GM21576 (cell line): ENCODE data around the gene PLEK2.

ENCODE experiments used
- ATAC-seq: cut with Tn5 transposase; IDR thresholded peaks from one replicate; pipeline ENCODE4 v1.9.1; 2021; ENCODE audit warnings: mild to moderate bottlenecking, moderate library complexity; ENCODE audit not compliant: unreplicated experiment

PLEK2 gene

DNA sequence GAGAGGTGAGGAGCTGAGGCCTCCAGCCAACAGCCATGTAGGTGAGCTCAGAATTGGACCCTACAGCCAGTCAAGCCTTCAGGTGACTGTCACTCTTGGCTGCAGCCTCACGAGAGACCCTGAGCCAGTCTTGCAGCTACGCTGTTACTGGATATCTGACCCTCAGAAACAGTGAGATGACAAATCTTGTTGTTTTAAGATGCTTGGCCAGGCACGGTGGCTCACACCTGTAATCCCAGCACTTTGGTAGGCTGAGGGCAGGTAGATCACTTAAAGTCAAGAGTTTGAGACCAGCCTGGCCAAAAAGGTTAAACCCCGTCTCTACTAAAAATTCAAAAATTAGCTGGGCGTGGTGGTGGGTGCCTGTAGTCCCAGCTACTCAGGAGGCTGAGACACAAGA lies 6.2 kb downstream of the PLEK2 start:
- ATAC-seq, result no peak

GRCh38 chr14:67400434-67400833 lies 11.5 kb downstream of the PLEK2 start:
- no peak for ATAC-seq

DNA sequence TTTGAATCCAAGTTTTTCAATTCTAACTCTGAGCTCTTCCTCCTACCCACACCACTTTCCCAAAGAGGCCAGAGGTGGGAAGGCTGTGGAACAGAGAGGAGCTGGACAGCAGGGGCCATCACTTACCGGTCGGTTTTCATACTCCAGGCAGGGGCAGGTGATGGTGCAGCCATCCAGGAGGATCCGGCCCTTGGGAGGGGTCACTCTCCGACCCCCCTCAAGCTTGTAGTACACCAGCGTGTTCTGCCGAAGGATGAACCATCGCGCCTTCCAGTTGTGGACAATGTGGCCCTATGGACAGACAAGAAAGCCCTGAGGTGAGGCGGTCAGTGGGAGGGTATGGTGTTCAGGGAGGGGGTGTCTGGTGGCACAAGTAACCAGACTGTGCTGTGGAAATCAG lies 14.4 kb downstream of the PLEK2 start:
- ATAC-seq, result no peak

- no peak for ATAC-seq
Measured at GRCh38 chr14:67396381-67396970, 15.5 kb downstream of the PLEK2 start.

DNA sequence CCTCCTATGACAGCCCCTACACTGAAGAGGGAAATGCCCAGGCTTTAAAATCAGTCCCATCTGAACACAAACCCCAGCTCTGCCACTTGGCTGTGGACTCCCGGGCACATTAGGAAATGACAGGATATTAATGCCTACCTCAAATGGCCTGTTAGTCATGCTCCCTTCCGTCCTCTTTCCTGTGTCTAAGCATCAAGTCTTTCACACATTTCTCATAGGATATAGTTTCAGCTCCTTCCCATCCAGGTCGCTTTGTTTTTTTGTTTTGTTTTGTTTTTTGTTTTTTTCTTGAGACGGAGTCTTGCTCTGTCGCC lies 16.1 kb downstream of the PLEK2 start:
- ATAC-seq, result no peak

GRCh38 chr14:67395086-67395875 lies 16.7 kb downstream of the PLEK2 start:
- no peak for ATAC-seq

GRCh38 chr14:67393689-67394088 lies 18.3 kb downstream of the PLEK2 start:
- ATAC-seq, result no peak

- no peak for ATAC-seq
Measured at GRCh38 chr14:67392800-67393199, 19.2 kb downstream of the PLEK2 start.

- no peak for ATAC-seq
Measured at GRCh38 chr14:67392123-67392522, 19.8 kb downstream of the PLEK2 start.

DNA sequence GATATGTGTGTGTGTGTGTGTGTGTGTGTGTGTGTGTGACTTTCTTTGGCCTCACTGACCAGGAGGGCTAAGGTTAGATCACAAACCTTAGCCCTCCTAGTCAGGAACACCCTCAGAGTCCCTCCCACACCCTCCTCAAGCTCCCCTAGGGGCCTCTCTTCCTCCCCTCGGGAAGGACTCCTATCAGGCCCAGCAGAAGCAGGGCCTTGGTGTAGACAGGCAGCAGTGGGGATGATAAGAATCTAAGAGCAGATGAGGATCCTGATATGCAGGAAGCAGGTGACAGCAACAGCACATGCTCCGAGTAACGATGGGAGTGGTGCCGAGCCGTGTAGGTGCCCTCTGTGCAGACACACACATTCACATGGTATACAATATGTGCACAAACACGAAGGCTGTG lies 20.7 kb downstream of the PLEK2 start:
- ATAC-seq, result no peak

- no peak for ATAC-seq
Measured at GRCh38 chr14:67389811-67390534, 22.0 kb downstream of the PLEK2 start.

GRCh38 chr14:67389275-67389674 lies 22.7 kb downstream of the PLEK2 start:
- ATAC-seq, result no peak

- no peak for ATAC-seq
Measured at GRCh38 chr14:67387195-67387594, 24.8 kb downstream of the PLEK2 start.

DNA sequence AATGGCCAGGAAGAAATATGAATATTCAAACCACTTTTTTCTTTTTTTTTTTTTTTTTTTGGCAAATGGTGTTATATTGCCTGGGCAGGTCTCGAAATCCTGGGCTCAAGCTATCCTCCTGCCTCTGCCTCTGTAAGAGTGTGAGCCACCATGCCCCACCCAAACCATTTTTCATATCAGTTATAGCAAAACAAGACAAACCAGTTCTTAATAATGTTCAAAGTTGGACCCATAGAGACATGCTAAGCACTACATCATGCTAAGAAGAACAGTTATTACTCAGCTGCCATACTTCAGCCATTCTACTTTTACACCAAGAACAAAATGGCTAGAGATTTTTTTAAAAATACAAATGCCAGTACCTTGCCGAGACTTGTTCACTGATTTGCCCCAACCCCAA lies 26.3 kb downstream of the PLEK2 start:
- no peak for ATAC-seq

GRCh38 chr14:67385120-67385519 lies 26.8 kb downstream of the PLEK2 start:
- ATAC-seq, result no peak

- ATAC-seq, result no peak
Measured at GRCh38 chr14:67377916-67378315, 34.0 kb downstream of the PLEK2 start.

GRCh38 chr14:67373347-67373746 lies 38.6 kb downstream of the PLEK2 start:
- ATAC-seq, result no peak

GRCh38 chr14:67372833-67373232 lies 39.1 kb downstream of the PLEK2 start:
- no peak for ATAC-seq

DNA sequence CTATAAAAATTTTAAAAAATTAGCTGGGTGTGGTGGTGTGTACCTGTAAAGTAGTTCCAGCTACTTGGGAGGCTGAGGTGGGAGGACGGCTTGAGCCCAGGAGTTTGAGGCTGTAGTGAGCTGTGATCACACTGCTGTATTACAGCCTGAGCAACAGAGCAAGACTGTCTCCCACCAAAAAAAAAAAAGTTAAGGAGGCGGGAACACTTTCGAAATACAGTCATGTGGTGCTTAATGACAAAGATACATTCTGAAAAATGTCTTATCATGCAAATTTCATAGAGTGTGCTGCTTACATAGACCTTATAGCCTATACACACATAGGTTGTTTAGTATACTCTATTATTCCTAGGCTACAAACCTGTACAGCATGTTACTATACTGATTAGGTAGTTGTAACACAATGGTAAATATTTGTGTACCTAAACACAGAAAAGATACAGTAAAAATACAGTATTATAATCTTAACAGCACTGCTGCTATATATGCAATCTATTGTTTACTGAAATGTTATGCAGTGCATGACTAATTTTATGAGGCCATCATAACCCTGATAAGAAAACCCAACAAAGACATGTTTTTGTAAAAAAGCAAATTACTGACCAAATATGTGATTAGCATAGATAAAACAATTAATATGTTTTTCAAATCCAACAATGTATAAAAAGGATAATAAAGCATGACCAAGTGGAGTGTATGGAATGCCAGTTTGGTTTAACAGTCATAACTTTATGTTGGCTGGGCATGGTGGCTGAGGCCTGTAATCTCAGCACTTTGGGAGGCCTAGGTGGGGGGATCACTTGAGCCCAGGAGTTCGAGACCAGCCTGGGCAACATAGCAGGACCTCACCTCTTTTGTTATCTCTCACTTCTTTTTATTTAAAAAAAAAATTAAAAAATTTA lies 40.5 kb downstream of the PLEK2 start:
- no peak for ATAC-seq

GRCh38 chr14:67370830-67371229 lies 41.1 kb downstream of the PLEK2 start:
- ATAC-seq, result no peak

GRCh38 chr14:67365476-67365875 lies 46.5 kb downstream of the PLEK2 start:
- no peak for ATAC-seq
